A673 (cell line): ENCODE results near the gene CFAP92. TPM values are rescaled to one million over a fixed set of nuclear protein-coding genes. Genes with fewer than 3 reads are reported as not detected.

Experiments
- BruUV-seq: library from RNA; stranded (reverse); fragments of 400-500 nt; replicated peaks from 2 replicates; lab custom pipeline; 2021; lab: Mats Ljungman, UMichigan
- CTCF ChIA-PET: fragments of 300-600 bp; sonication (Branson Sonifier 250); formaldehyde crosslinking; loops from one replicate; lab custom pipeline; 2022; ENCODE audit warnings: antibody characterized with exemption; lab: Charles Lee
- POLR2A ChIA-PET: fragments of 300-600 bp; sonication (Branson Sonifier 250); formaldehyde crosslinking; loops from one replicate; lab custom pipeline; 2022; ENCODE audit warnings: antibody characterized with exemption; ENCODE audit not compliant: low non-redundant PET; lab: Charles Lee
- DNase-seq: peaks from one replicate; pipeline ENCODE4 v3.0.0-alpha.2; 2015; ENCODE audit warnings: low spot score
- H3K27ac ChIP-seq: fragments of 200-600 bp; sonication (generic); 2 replicates; pipeline ENCODE4 v1.5.1; 2016; ENCODE audit warnings: mixed run types, low read depth, mild to moderate bottlenecking, mixed read lengths, antibody characterized with exemption, low read length; ENCODE audit not compliant: poor library complexity, severe bottlenecking
- H3K27me3 ChIP-seq: fragments of 200-600 bp; sonication (generic); replicated peaks from 2 replicates; pipeline ENCODE4 v1.6.1; 2017; ENCODE audit warnings: mixed run types, low read depth, mild to moderate bottlenecking, mixed read lengths, antibody characterized with exemption, low read length; ENCODE audit not compliant: insufficient read depth, poor library complexity
- H3K36me3 ChIP-seq: fragments of 200-600 bp; sonication (generic); 2 replicates; pipeline ENCODE4 v1.6.1; 2016; ENCODE audit warnings: mixed run types, mild to moderate bottlenecking, mixed read lengths, antibody characterized with exemption, low read length; ENCODE audit not compliant: insufficient read depth, poor library complexity, severe bottlenecking
- H3K4me1 ChIP-seq: fragments of 200-600 bp; sonication (generic); 2 replicates; pipeline ENCODE4 v1.6.1; 2017; ENCODE audit warnings: mixed run types, mild to moderate bottlenecking, mixed read lengths, antibody characterized with exemption, low read length; ENCODE audit not compliant: insufficient read depth, poor library complexity, severe bottlenecking
- H3K4me3 ChIP-seq: fragments of 200-600 bp; sonication (generic); 2 replicates; pipeline ENCODE4 v1.5.1; 2016; ENCODE audit warnings: low read depth, mixed run types, mild to moderate bottlenecking, mixed read lengths, low read length; ENCODE audit not compliant: poor library complexity, severe bottlenecking
- H3K9me3 ChIP-seq: fragments of 200-600 bp; sonication (generic); 2 replicates; pipeline ENCODE4 v1.6.1; 2016; ENCODE audit warnings: mixed run types, low read depth, mild to moderate bottlenecking, mixed read lengths, antibody characterized with exemption, low read length; ENCODE audit not compliant: poor library complexity, severe bottlenecking
- CTCF ChIP-seq: fragments of 300-800, 200-600 bp; sonication (generic); conservative IDR thresholded peaks from 2 replicates; pipeline ENCODE4 v1.5.1; 2017; ENCODE audit warnings: low read depth, mild to moderate bottlenecking, antibody characterized with exemption, low read length, moderate library complexity, mixed read lengths
- EZH2 ChIP-seq: fragments of 200-600 bp; sonication (generic); IDR thresholded peaks from 2 replicates; pipeline ENCODE4 v1.6.1; 2017; ENCODE audit warnings: borderline replicate concordance, low read depth, mild to moderate bottlenecking, mixed read lengths, antibody characterized with exemption, low read length; ENCODE audit not compliant: poor library complexity, severe bottlenecking
- intact Hi-C: fragments of 100-400 bp; cut with micrococcal nuclease; formaldehyde crosslinking; loops from one replicate; pipeline ENCODE4 v1.10.0; 2022; ENCODE audit not compliant: unreplicated experiment
- total RNA-seq: library from RNA; stranded (reverse); gene quantifications from 2 replicates; pipeline ENCODE4 v1.2.3, GENCODE V29; 2021

The CFAP92 gene
- total RNA-seq, 1 experiment from 2014 or later, result not detected

- no peak for DNase-seq
- CTCF ChIA-PET, result interaction anchor here (0.5 kb wide), 1 partner anchor 187 kb away, joined by 3 read pairs; no protein-coding TSS in a partner anchor
- no peaks in the 10 kb centered on the region for H3K9me3 ChIP-seq
These were observed 24.4 kb upstream of the CFAP92 start for GRCh38 chr3:129018271-129018670.

GRCh38 chr3:129017484-129017899 is 23.6 kb upstream of the CFAP92 start:
- ChIA-PET CTCF (no interaction called here), POLR2A (no interaction called here)
- Histone ChIP-seq H3K4me1 (peaks cover 7% of the 10 kb centered on the region), H3K27me3 (no peaks in the 10 kb centered on the region), H3K4me3 (no peak overlapping the region), H3K9me3 (no peaks in the 10 kb centered on the region), H3K27ac (no peak overlapping the region), H3K36me3 (no peaks in the 10 kb centered on the region)
- no peak for TF ChIP-seq CTCF
- TF ChIP-seq EZH2, result no peak
- intact Hi-C loops, result no loop called here
- BruUV-seq, result no TSS peak
- DNase-seq, result no peak

More at GRCh38 chr3:129018271-129018670, 24.4 kb upstream of the CFAP92 start:
- BruUV-seq, result no TSS peak
- Histone ChIP-seq H3K4me1 (peaks cover 7% of the 10 kb centered on the region), H3K27ac (no peak overlapping the region), H3K4me3 (no peak overlapping the region), H3K27me3 (no peaks in the 10 kb centered on the region), H3K36me3 (no peaks in the 10 kb centered on the region)
- TF ChIP-seq EZH2, result no peak
- TF ChIP-seq CTCF, result no peak
- POLR2A ChIA-PET, result no interaction called here
- intact Hi-C loops, result no loop called here

- H3K4me3 ChIP-seq, result no peak overlapping the region
- no peak for DNase-seq
- H3K27ac ChIP-seq, result no peak overlapping the region
- no peaks in the 10 kb centered on the region for H3K27me3 ChIP-seq
- intact Hi-C loops, result no loop called here
- H3K4me1 ChIP-seq, result peaks cover 7% of the 10 kb centered on the region
- H3K9me3 ChIP-seq, result no peaks in the 10 kb centered on the region
- no peaks in the 10 kb centered on the region for H3K36me3 ChIP-seq
- TF ChIP-seq EZH2, result no peak
- TF ChIP-seq CTCF, result no peak
- CTCF ChIA-PET, result interaction anchor here (0.6 to 1.4 kb wide), 2 partner anchors 47 to 218 kb away, joined by 3 to 6 read pairs; no protein-coding TSS in a partner anchor
- no TSS peak for BruUV-seq
- POLR2A ChIA-PET, result no interaction called here
These were observed 23.0 kb upstream of the CFAP92 start for GRCh38 chr3:129016720-129017483.
